Lung (tissue), 12 donors: Measurements from ENCODE around the gene PTPRD. TPM values are rescaled to one million over a fixed set of nuclear protein-coding genes. Genes with fewer than 3 reads are reported as not detected.
A peak's percentile ranks its signal among the peaks of the same experiment; 100 is the strongest.

Experiments used
- ATAC-seq: fragments of 200-7000 bp; cut with Tn5 transposase; one replicate; pipeline ENCODE4 v1.9.1; 2020; ENCODE audit warnings: moderate number of reproducible peaks; ENCODE audit not compliant: insufficient read depth, low FRiP score
- DNase-seq, 3 donors: peaks; one replicate each; pipeline ENCODE4 v3.0.0-alpha.2; 2013 to 2017
- H3K27ac ChIP-seq, 2 donors: one replicate each; pipeline ENCODE4 v1.5.1; 2013; ENCODE audit warnings: mild to moderate bottlenecking in 2 of 2, moderate library complexity in 2 of 2, control low read depth in 1 of 2, inconsistent platforms in 1 of 2, low read depth in 1 of 2, low read length in 1 of 2
- H3K27me3 ChIP-seq, 3 donors: one replicate each; pipeline ENCODE4 v1.5.1; 2013; ENCODE audit warnings: low read length in 2 of 3; ENCODE audit not compliant: control insufficient read depth in 3 of 3, insufficient read depth in 3 of 3
- H3K36me3 ChIP-seq, 4 donors: one replicate each; pipeline ENCODE4 v1.5.1; 2013; ENCODE audit warnings: low read length in 4 of 4, mild to moderate bottlenecking in 1 of 4, moderate library complexity in 1 of 4; ENCODE audit not compliant: control insufficient read depth in 4 of 4, insufficient read depth in 4 of 4
- H3K4me1 ChIP-seq, 5 donors: one replicate each; pipeline ENCODE4 v1.5.1; 2013; ENCODE audit warnings: low read length in 5 of 5, mild to moderate bottlenecking in 2 of 5, moderate library complexity in 1 of 5; ENCODE audit not compliant: control insufficient read depth in 5 of 5, insufficient read depth in 5 of 5
- H3K4me3 ChIP-seq: one replicate; pipeline ENCODE4 v1.5.1; 2013; ENCODE audit warnings: mild to moderate bottlenecking, control low read depth, moderate library complexity
- H3K9ac ChIP-seq, 2 donors: one replicate each; pipeline ENCODE4 v1.5.1; 2013; ENCODE audit warnings: low read length in 2 of 2, control low read depth in 1 of 2; ENCODE audit not compliant: insufficient read depth in 1 of 2
- H3K9me3 ChIP-seq, 4 donors: one replicate each; pipeline ENCODE4 v1.5.1; 2013; ENCODE audit warnings: low read length in 3 of 4, mild to moderate bottlenecking in 1 of 4, moderate library complexity in 1 of 4; ENCODE audit not compliant: control insufficient read depth in 4 of 4, insufficient read depth in 3 of 4
- WGBS, 2 donors: extraction: QIAGEN DNeasy Blood & Tissue Kit; methylation state at CpG; one replicate each; pipeline ENCODE4 v1.1.7; 2013; 5-methylcytosine and 5-hydroxymethylcytosine counted together
- polyA plus RNA-seq, 2 donors: library from polyadenylated mRNA; stranded (reverse); fragments of 200-250 nt; gene quantifications; one replicate each; pipeline ENCODE4 v1.2.1, GENCODE V29; 2013
- total RNA-seq, 2 donors: library from RNA; depleted of rRNA in 1 of 2; stranded (reverse); fragments of >200 nt in 1 of 2; gene quantifications; one replicate each; pipeline ENCODE4 v1.2.1, GENCODE V29; 2014 to 2021
- TF ChIP-seq, protein P1 (sequence below): IDR thresholded peaks from 2 replicates; pipeline ENCODE4 v1.5.1; 2012; ENCODE audit warnings: mild to moderate bottlenecking; ENCODE audit errors: control extremely low read depth, extremely low read depth
- donor health status: control.
- donor health status: control.
- donor health status: Bipolar disorder and iron deficiency.
- donor health status: healthy.
- donor health status: DM: yes; HTN: yes; CAD: no.

PTPRD gene
- total and polyA plus RNA-seq, 4 donors = 1.9 to 145 (median 13.7) TPM

DNA sequence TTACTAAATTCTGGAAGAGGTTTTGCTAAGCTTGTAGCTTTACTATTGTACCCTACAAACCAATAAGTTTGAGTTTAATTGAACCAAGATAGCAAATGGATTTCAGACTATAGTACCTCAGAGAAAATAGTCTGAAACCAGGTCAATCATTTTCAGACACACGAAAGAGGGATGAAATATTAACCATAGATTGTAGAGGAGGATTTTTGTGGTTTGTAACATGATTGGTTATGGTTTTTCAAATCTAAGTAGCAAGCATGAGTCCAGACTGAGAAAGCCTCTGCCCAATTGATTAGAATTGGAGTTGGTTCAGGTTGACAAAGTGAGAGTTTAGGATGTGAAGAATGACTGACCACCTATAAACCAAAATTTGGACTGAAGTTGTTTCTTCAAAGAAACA is 2250.6 kb downstream of the PTPRD start:
- Histone ChIP-seq H3K4me1 (peaks cover 0 to 8% (median under 1%) of the 10 kb centered on the region in 5 donors), H3K36me3 (no peaks in the 10 kb centered on the region), H3K27me3 (no peaks in the 10 kb centered on the region), H3K27ac (no peak overlapping the region), H3K9ac (no peak overlapping the region), H3K9me3 (no peaks in the 10 kb centered on the region), H3K4me3 (no peak overlapping the region)
- WGBS, 2 donors = 78 to 94% methylated on average over 1 of the region's 1 CpG
- TF ChIP-seq, protein P1, sequence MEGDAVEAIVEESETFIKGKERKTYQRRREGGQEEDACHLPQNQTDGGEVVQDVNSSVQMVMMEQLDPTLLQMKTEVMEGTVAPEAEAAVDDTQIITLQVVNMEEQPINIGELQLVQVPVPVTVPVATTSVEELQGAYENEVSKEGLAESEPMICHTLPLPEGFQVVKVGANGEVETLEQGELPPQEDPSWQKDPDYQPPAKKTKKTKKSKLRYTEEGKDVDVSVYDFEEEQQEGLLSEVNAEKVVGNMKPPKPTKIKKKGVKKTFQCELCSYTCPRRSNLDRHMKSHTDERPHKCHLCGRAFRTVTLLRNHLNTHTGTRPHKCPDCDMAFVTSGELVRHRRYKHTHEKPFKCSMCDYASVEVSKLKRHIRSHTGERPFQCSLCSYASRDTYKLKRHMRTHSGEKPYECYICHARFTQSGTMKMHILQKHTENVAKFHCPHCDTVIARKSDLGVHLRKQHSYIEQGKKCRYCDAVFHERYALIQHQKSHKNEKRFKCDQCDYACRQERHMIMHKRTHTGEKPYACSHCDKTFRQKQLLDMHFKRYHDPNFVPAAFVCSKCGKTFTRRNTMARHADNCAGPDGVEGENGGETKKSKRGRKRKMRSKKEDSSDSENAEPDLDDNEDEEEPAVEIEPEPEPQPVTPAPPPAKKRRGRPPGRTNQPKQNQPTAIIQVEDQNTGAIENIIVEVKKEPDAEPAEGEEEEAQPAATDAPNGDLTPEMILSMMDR = no peak
- DNase-seq (no peak), ATAC-seq (no peak)

DNA sequence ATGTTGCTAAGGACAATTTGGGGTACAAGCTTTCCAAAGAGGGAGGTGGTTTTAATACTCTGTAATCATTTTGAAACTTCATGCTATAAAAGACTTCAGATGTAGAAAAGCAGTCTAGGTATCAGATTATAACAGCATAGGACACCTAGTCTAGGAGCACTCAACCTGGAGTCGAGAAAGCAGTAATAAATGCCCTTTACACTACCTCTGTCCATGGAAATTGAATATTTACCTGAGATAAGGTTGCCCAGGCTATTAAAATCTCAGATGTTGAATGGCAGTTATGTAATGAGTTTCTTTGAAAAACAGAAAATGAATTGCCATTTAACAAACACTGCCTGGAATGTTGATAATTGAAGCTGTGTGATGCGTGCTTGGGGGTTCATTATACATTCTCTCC is 2251.4 kb downstream of the PTPRD start:
- WGBS, 2 donors = 69 to 86% methylated on average over 2 of the region's 2 CpGs

DNA sequence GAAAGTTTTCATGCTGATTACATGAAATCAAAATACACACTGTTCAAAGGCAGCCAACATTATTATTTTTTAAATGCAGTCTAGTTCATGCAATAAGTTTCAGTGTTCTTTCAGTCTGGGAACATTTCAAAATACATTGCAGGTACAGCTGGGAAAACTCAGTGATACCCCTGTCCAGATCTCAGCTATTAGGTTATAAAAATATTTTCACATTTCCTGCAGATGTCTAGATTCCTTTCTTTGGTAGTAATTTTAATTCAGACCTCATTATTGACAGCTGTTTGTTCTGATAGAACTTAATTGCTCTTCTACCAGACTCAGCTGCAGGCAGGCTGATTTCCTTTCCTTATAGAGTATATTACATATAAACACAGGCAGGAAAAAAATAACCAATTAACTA is 2256.4 kb downstream of the PTPRD start:
- H3K27me3 ChIP-seq = no peaks in the 10 kb centered on the region
- no peak overlapping the region for H3K9ac ChIP-seq
- no peaks in the 10 kb centered on the region for H3K36me3 ChIP-seq
- no peaks in the 10 kb centered on the region for H3K9me3 ChIP-seq
- peaks cover 0 to 11% (median 0%) of the 10 kb centered on the region in 5 donors for H3K4me1 ChIP-seq
- TF ChIP-seq, protein P1 = no peak
- no peak overlapping the region for H3K4me3 ChIP-seq
- ATAC-seq = no peak
- no peak overlapping the region for H3K27ac ChIP-seq
- peak; percentile 33 to 91 (median 85) for DNase-seq

More for the DNA sequence above, 2251.4 kb downstream of the PTPRD start:
- no peaks in the 10 kb centered on the region for H3K9me3 ChIP-seq
- H3K27me3 ChIP-seq = no peaks in the 10 kb centered on the region
- no peak overlapping the region for H3K9ac ChIP-seq
- TF ChIP-seq, protein P1 = no peak
- no peaks in the 10 kb centered on the region for H3K36me3 ChIP-seq
- DNase-seq (no peak), ATAC-seq (no peak)
- peaks cover 0 to 10% (median 3%) of the 10 kb centered on the region in 5 donors for H3K4me1 ChIP-seq
- H3K27ac ChIP-seq = no peak overlapping the region
- no peak overlapping the region for H3K4me3 ChIP-seq

DNA sequence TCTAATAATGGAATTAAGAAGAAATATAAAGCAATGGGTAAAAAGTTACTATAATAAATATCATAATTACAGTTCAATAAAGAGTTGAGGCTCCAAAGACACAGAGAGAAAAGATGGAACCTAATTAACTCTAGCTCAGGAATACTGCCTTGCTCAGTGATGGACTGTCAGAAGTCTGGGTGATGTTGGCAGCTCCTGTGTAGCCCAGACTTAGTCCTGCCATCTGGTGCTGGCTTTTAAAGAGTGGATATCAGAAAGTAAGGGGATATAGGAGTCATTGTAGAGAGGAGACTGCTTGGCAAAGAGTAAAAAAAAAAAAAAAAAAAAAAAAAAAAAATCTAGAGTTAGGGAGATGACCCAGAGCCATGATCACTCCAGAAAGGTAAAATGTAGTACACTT is 2261.4 kb downstream of the PTPRD start:
- no peaks in the 10 kb centered on the region for H3K9me3 ChIP-seq
- no peak overlapping the region for H3K4me3 ChIP-seq
- ATAC-seq = no peak
- no peak overlapping the region for H3K9ac ChIP-seq
- TF ChIP-seq, protein P1 = no peak
- H3K27ac ChIP-seq = no peak overlapping the region
- H3K27me3 ChIP-seq = no peaks in the 10 kb centered on the region
- peaks cover 0 to 28% (median 0%) of the 10 kb centered on the region in 5 donors for H3K4me1 ChIP-seq
- peaks cover 0 to 5% (median 1%) of the 10 kb centered on the region in 4 donors for H3K36me3 ChIP-seq
- no peak for DNase-seq
